NCI-H226 (cell line): ENCODE results near the gene EPHB1.
"Not testable (repeated sequence)": the region's sequence is repeated elsewhere in the genome, so short reads cannot be mapped to it uniquely, and the experiment has no call there.

Experiments
- DNase-seq: peaks from one replicate; pipeline ENCODE4 v3.0.0-alpha.2; 2015

Gene EPHB1

DNA sequence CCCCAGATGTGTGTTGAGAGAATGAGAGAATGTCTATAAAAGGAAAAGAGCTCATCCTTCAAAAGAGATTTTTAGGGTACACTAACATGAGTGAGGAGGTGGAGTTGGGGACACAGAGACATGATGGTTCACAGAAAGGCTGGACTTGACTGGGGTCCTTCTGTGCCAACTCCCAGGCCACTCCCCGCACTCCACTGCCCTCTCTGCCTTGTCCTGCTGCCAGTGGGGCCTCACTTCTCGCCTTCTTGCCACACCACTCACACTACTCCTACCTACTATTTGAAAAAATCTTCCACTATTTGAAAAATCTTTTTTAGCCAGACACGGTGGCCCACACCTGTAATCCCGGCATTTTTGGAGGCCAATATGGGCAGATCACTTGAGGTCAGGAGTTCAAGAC, 298.1 kb downstream of the EPHB1 start:
- DNase-seq = no peak

DNA sequence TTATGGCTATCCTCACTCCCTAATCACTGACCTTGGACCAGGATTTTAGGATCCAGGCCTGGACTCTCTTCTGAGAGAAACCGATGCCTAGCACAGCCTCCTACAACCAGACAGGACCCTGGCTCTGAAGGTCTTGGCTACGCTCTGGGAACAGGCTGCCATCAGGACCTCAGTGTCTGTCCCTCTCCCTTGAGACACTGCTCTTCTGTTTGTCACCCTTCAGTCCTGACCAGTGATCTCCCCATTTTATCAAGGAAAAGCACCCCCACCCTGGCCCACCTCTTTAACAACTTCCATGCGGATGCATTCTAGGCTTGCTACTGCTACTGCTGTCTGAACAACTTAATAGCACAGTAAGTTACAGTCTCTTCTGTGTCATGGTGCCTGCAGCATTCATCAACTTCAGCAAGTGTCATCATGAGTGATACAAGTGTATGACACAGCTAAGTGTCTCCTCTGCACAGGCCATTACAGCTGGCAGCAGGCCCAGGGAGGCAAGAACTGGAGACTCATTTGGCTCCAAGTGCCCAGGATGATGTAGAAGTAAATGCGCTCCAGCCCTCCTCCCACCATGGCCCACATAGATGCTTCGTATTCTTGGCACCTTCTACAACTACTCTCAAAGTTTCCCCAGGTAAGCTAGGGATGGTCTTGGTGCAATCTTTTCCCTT, 302.4 kb downstream of the EPHB1 start:
- no peak for DNase-seq

DNA sequence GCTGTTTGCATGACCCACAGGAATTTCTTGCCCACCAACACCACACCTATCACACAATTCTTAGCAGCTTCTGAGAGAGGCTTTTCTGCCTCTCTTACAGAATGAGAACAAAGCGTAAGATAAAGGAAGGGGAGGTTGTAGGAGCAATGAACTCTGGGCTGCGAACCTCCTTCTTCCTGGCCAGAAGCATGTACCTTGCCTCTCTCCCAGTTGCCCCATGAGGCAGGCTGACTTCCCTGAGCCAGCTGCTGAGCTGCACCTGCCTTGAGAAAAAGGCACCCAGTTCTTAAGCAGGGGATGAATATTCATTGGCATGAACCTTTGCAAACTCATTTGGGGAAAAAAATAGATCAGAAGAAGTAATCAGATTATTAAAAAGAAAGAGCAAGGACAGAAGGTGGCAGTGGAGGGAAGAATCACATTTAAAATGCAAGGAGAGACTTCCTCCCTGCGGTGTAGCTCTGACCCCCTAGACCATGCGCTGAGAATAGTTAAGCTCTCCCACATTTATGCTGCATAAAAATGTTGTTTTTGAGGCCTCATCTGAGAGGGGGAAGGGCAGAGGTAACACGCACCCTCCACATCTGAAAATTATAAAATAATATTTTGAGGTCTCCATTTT, 304.8 kb downstream of the EPHB1 start:
- DNase-seq = no peak

DNA sequence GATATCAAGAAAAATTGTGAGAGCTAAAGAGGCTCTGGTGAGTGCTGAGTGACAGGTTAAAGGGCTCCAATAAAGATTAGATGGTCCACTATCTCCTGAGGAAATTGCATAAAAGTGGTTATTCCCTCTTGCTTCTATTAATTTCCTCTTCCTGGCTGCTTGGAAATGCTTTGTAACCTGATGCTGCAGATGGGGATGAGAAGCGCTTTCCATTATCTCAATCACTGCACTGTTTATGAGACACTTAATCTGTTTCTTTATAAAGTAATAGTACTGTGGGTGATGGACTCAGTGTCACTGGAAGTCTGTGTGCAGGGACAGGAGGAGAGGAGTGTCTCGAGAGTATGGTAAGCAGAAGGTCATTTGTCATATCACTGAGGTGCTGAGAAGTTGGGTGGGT, 305.3 kb downstream of the EPHB1 start:
- no peak for DNase-seq

DNA sequence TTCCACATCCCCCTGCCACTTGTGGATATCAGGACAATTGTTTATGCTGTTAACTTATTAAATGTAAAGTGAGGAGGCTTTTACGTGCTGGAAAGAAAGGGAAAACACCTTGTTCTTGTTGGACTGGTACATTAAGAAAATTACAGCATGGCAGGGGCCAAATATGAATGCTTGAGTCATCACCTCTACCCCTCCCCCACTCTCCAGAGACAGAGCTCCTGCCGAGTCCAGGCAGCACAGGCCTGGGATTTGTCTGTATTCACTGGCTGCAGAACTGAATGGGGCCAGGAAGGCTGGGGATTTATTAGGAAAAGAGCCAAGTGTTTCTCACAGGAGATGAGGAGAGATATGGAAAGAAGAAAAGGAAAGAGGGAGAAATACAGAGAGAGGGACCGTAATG, 308.9 kb downstream of the EPHB1 start:
- DNase-seq = no peak

DNA sequence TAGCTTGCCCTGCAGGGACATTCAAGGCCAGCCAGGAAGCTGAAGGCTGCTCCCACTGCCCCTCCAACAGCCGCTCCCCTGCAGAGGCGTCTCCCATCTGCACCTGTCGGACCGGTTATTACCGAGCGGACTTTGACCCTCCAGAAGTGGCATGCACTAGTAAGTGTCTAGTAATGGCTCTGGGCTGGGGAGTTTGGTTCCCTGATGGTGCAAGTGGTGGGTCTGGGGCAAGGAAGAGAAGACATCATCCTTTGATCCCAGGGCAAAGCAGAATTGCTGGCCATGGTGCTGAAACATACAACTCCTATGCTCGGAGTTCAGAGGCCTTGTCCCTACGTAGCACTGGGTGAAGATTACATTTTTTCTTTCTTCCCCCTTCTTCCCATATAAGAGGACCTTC, 311.4 kb downstream of the EPHB1 start:
- DNase-seq = no peak

DNA sequence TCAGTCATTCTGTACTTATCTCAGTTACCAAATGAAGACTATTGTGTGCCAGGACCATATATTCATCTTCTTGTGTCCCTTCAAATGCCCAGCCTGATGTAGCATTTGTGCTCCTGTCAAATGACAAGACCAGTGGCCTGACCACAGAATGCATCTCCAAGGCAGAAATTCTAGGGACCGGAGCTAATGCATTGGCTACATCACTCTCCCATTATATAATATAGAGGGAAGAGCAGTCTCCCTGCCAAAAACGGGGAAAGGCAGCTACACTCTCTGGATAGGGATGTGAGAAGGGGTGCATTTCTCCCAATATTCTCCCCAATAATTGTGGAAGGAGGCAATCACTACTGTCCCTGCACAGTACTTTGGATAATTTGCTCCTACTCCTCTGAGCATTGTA, 312.0 kb downstream of the EPHB1 start:
- no peak for DNase-seq

DNA sequence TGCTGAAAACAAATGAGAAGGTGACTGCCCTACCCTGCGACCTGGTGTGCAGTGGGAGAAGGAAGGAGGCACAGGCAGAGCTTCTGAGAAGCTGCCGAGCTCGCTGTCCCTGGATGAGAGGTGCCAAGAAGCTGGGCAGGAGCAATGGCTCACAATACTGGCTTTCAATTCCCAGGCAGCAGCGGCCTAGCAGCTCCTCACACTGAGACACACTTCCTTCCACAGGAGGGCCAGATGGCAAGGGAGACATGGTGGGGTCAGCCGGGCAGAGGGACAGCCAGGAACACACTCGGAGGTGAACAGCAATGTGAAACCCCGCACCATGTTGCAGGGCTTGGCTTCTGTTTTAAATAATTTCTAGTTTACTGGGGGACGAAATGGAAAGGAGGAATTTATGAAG, 314.6 kb downstream of the EPHB1 start:
- no peak for DNase-seq

DNA sequence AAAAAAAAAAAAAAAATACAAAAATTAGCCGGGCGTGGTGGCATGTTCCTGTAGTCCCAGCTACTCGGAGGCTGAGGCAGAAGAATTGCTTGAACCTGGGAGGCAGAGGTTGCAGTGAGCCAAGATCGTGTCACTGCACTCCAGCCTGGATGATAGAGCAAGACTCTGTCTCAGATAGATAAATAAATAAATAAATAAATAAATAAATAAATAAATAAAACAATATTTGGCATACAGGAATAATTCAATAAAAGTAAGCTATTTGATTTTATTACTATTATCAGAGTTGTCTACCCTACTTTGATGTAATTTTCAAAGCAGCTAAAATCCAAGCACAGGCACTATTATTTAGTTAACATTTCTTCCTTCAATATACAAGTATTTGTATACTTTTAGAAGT, 319.5 kb downstream of the EPHB1 start:
- not testable (repeated sequence) for DNase-seq

DNA sequence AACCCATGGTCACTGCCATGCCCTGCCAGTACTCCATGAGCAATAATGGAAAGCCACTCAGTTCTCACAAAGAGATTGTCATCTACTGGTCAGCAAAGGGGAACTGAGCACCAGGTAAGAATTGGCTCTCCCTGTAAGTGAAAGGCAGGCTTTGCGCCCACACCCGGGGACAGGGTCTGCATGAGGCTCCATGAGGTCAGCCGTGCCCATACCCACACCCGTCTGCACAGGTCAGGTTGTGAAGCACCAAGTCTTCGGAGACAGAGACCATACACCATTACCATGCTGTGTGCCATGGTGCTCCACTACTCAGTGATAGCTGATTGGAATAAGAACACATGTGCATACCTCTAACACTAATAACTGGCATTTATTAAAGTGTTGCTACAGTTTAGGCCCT, 322.9 kb downstream of the EPHB1 start:
- DNase-seq = no peak

DNA sequence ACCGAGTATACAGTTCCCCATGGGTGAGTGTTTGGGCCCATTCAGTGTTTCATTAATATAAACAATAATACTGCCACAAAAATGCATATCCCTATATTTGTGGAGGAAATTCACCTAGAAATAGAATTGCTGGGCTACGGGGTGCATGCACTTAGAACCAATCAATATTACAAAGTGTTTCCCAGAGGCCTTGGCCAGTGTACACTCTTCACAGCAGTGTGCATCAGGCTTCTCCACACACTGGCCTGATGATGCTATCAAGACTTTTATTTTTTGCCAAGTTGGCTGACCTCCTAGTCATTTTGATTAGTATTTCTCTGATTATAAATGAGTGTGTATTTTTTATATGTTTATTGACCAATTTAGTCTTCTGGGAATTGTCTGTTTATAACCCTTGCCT, 323.7 kb downstream of the EPHB1 start:
- no peak for DNase-seq

DNA sequence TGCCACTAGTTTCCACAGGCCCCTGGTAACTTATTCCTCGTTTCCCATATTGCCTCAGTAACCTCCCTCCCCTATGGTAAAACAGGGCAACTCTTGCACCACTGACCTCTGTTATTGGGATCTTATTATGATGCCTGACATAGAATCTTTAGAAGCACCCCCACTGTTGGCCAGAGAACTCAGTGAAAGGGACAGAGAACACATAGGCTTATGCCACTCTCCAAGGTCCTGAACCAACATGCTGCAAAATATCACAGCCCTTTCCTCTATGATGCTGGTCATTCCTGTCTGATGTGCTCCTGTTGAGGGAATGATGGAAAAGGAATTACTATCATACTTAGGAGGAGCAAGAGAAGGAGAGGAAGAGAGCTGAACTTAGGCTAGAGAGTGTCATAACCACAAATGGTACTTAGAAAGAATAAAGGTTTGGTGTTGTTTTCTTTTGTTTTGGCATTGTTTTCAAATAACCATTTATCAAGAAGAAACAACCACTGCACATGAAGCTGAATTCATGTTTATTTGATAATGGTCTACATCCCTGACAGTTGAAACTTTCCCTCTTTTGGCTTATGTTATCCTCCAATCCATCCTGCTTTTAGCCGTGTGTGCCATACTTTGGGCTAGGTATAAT, 330.2 kb downstream of the EPHB1 start:
- no peak for DNase-seq

DNA sequence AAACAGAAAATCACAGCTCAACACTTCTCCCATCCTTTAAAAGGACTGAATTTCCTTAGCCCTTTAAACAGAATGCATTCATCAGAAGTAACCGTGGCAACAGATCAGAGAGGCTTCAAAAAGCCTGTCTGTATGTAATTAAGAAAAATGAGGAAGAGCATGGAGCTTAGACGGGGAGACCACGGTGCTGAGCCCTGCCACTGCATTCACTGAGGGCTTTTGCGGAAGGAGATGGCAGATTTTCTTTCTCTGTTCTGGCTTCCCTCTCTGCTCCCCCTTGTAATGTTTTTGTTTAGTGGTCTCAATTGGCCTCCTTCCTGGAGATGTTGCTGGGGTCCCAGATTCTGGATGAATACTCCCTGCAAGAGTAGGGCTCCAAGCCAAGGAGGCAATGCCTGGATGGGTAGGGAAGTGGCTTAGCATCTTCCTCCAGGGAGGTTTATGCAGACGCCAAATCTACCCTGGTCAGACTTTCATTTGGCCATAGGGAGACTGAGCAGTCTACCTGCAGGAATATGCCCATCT, 332.9 kb downstream of the EPHB1 start:
- DNase-seq = no peak

DNA sequence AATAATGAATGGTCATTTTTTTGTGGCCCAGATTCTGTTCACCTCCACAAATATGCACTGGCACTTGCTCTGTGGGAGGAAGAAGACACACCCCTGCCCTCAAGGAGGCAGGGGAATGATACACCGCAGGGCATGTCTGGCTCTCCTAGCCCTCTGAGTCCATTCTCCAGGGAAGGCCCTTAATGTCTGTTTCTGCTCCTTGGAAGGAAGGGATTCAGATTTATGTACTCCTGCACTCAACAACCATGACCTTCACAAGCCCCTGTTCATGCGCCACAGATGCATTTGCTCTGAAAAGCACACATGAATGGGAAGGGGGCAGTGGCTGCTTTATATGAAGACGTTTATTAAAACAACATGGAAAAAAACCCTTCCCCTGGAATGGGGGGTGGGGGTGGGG, 333.8 kb downstream of the EPHB1 start:
- DNase-seq = no peak

DNA sequence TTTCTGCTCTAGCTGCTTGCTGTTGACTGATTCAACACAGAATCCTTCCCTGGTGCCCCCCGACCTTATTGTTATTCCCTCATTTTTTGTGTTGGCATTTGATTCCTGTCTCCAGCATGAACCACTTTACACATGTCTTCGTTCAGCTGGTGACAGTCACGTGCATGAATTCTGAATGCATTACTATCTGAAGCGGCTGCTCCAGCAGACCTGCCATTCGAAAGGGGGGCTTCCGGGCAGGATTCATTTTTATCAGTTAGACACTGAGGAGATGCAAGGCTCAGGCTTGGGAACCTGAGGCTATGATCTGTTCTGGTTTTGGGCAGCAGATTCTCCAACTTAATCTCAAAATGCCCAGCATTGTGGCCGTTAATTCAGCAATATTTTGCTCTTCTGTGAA, 336.2 kb downstream of the EPHB1 start:
- no peak for DNase-seq

DNA sequence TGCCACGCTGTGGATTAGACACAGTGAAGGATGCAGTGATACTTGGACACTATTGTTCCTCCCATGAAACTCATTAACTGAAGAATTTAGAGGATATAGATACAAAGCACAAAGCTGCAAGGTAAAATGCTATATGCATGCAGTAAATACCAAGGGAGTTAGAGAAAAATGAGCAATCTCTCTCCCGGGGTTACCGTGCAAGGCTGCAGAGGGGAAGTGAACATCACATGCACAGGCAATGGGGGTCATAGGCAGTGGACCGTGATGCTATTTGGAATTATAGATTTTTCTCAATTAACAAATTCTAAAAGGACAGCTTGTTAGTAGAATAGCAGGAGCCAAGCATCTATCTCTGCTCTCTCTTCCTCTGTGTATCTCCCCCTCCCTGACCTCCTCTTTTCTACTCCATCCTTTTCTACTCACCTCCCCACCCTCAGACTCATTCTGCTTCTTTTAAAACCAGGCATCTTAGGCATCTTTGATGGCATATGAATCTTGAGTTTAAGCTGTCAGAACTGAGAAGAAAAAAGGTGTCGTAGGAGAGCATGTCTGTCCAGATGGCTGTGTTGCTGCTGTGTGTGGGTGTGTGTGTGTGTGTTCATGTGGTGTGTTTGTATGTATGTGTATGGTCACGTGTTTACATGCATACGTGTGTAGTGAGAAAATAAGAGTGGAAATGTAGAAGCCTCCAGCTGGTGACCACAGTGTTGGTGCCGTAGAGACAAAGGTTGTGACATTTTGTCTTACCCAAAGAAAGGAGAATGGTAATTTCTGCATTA, 339.0 kb downstream of the EPHB1 start:
- DNase-seq = no peak

DNA sequence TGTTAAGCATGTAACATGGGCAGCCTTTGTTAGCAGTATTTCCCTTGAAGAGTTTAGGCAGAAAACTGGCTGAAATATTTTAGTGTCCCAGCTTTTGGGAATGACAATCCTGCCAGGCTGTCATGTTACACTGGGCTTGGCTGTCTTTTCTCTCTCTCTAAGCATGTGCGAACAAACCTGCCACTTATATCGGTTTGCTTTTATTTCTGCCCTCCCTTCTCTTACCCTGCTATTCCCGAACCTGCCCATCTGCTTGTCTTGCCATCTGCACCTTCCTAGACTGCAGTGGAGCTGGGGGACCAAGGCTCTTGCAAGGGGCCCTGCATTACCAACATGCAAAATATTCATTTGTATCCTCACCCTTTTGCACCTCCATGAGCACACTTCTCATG, 339.6 kb downstream of the EPHB1 start:
- no peak for DNase-seq

DNA sequence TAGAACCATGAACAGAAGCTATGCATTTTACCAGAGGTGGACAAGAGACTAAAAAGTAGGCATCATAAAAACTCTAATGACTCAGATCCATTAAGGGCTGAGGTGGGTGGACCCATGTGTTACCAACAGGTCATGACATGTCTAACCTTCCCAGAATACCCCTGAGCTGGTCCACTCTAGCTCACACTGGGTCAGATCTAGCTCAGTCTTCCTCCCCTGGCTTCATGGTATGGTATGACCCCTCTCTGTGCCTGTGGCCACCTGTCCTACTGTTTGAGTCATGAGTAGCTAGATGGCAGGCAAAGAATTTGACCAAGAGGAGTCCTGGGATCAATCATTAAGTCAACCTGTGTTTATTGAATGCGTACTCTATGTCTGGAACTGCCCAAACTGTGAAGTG, 340.4 kb downstream of the EPHB1 start:
- no peak for DNase-seq

DNA sequence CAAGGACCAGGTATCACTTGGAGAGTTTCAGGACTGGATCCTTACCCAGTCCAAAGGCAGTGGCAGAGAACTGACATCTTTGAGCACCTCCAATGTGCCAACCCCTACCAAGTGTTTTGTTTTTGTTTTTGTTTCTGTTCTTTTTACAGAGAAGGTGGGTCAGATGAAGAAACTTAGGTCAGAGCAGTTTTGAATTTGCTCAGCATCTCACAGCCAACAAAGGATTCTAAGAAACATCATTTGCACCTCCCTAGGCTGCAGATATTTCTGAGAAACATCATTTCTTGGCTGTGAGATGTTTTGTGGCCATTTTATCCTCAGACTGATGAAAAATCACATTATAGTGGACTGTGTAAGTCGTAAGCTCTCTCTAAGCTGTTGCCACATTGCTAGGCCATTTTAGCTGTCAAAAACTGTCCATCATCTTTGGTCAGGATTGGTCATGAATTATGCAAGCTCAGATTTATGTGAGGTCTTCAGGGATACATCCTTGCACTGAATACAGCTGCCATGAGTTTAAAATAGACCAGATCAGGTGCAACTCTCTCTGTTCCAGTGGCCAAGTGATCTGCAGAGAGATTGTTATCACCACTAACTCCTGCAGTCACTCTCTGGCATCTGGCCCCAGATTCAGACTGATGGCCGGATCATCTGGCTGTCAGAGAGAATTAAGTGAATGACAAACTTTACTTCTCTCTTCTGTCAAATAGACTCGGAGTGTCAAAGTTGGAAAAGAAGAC, 341.5 kb downstream of the EPHB1 start:
- no peak for DNase-seq

DNA sequence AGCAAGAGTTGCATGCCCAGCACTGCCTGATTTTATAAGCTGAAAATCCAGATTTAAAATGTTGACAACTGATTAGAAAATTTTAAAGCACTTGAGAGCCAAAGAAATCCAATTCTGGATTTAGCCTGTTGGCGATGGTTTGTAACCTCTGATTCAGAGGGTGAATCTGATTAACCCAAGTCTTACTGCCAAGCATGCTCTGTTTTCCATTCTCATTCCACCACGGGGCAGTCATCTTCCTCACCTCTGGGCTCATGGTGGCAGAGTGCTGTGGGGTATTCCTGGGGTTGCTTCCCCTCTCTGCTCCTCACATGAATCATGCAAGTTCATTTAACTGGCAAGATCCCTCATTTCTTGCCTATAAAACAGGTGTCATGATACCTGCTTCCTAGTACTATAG, 342.2 kb downstream of the EPHB1 start:
- DNase-seq = no peak

DNA sequence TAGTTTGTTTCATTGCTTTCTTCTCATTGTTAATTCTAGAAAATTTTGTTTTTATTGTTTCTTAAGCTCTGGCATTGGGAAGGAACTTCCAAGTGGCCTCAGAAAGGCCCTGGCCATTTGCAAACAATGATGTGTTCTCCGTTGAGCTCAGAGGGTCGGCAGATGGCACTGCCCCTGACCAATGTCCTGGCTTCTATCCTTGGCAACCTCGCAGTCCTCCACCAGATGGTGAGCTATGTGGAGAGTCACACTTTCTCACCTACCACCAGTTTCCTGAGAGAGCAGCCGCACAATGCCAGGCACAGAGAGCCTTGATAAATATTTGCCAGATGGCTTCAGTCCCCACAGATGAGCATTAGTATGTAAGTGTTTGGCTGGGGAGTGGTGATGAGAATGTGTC, 343.7 kb downstream of the EPHB1 start:
- no peak for DNase-seq

DNA sequence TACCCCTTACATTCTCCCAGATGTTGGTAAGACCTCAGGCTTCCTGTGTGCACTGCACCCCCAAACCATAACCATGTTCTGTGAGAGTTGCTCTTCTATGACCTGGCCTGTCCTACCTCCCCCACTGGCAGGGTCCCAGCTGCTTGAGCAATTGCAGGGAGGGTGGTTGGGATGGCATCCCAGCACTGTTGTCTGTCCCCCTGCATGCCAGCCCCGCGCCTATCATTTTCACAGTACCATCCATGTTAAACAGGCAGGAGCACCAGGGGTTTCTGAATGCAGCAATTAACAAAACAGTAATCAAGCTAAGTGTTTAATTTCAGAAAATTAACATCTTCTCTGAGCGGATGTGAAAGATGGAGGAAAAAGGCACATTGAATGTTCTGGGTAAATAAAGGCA, 345.5 kb downstream of the EPHB1 start:
- no peak for DNase-seq

DNA sequence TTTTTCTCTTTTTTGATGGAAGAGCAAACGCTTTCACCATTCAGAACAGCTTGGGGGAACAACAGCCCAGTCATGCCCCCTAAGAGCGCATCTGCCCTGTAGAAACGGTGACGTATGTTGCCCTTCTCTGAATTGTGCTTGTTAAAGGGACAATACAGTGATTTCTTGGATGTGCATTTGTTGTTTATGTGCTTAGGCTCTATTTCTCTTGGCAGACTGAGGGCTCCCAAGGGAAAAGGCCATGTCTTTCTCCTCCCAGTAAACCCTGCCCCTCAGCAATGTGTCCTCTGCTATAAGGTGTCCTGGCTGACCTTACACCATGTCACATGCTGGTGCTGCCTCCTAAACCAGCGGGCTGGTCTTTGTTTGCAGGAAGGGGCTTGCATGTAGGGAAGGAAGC, 346.1 kb downstream of the EPHB1 start:
- no peak for DNase-seq
